GM06990 (cell line): ENCODE data around the gene VSX1.

Experiments used
- DNase-seq: peaks from one replicate; pipeline ENCODE4 v3.0.0-alpha.2; 2011; ENCODE audit not compliant: insufficient read length; ENCODE audit errors: extremely low read depth
- H3K27me3 ChIP-seq: replicated peaks from 2 replicates; pipeline ENCODE4 v1.6.0; 2011; ENCODE audit warnings: low read length; ENCODE audit not compliant: control insufficient read depth, insufficient read depth
- H3K36me3 ChIP-seq: 2 replicates; pipeline ENCODE4 v1.5.1; 2011; ENCODE audit warnings: low read length; ENCODE audit not compliant: control insufficient read depth, insufficient read depth
- H3K4me3 ChIP-seq: replicated peaks from 2 replicates; pipeline ENCODE4 v1.5.1; 2011; ENCODE audit warnings: low read depth, mild to moderate bottlenecking, control low read depth, low read length
- TF ChIP-seq, protein P1 (sequence below): IDR thresholded peaks from 2 replicates; pipeline ENCODE4 v1.5.1; 2011; ENCODE audit warnings: low read length, control low read depth, mild to moderate bottlenecking, inconsistent platforms; ENCODE audit not compliant: insufficient read depth, poor library complexity, severe bottlenecking

VSX1 gene

DNA sequence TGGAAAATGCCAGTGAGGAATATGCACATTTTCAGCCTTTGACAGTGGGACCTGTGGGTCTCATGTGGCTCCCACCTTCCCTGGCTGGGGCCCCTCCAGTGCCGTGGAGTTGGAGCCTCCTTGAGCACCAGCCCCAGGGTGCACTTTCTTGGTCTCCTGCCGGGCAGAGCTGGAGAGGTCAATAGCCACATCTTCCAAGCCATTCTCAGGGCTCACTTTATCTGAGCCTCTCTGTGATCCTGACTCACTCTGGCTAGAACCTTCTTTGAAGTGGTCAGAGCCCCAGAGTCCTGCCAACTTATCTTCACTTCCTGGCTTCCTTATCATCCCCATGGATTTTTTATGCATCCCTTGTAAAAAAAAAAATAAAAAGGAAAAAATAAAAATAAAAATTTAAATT is 5.7 kb downstream of the VSX1 start:
- Histone ChIP-seq H3K4me3 (no peak overlapping the region), H3K27me3 (peaks cover 1% of the 10 kb centered on the region), H3K36me3 (no peaks in the 10 kb centered on the region)
- DNase-seq: no peak
- TF ChIP-seq, protein P1, sequence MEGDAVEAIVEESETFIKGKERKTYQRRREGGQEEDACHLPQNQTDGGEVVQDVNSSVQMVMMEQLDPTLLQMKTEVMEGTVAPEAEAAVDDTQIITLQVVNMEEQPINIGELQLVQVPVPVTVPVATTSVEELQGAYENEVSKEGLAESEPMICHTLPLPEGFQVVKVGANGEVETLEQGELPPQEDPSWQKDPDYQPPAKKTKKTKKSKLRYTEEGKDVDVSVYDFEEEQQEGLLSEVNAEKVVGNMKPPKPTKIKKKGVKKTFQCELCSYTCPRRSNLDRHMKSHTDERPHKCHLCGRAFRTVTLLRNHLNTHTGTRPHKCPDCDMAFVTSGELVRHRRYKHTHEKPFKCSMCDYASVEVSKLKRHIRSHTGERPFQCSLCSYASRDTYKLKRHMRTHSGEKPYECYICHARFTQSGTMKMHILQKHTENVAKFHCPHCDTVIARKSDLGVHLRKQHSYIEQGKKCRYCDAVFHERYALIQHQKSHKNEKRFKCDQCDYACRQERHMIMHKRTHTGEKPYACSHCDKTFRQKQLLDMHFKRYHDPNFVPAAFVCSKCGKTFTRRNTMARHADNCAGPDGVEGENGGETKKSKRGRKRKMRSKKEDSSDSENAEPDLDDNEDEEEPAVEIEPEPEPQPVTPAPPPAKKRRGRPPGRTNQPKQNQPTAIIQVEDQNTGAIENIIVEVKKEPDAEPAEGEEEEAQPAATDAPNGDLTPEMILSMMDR: no peak

- H3K36me3 ChIP-seq: no peaks in the 10 kb centered on the region
- no peak for DNase-seq
- TF ChIP-seq, protein P1: no peak
- H3K4me3 ChIP-seq: no peak overlapping the region
- peaks cover 2% of the 10 kb centered on the region for H3K27me3 ChIP-seq
Measured at GRCh38 chr20:25073544-25073943, 8.4 kb downstream of the VSX1 start.

DNA sequence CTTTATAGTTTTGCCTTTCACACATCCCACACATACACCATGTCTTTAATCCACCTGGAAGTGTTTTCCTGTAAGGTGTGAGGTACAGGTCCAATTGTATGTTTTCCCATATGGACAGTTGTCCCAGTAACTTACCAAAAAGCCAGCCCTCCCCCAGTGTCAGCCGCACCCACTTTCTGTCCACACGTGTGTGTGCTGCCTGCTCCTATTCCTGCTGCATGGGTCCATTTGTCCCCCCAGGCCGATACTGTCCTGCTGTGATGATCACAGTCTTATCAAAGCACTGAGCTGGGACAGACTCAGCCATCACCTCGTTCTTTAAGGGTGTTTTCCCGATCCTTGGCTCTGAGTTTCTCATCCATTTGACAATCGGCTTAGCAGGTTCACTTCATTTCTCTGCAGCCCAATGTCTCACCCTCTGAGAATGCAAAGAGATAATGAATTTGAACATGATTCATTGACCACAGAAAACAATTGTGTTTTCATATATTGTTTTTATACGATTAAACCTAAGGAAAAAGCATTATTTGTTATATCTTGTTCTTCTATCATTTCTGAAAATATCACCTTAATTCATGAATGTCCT is 9.6 kb downstream of the VSX1 start:
- TF ChIP-seq, protein P1: no peak
- no peak for DNase-seq
- H3K27me3 ChIP-seq: peaks cover 2% of the 10 kb centered on the region

DNA sequence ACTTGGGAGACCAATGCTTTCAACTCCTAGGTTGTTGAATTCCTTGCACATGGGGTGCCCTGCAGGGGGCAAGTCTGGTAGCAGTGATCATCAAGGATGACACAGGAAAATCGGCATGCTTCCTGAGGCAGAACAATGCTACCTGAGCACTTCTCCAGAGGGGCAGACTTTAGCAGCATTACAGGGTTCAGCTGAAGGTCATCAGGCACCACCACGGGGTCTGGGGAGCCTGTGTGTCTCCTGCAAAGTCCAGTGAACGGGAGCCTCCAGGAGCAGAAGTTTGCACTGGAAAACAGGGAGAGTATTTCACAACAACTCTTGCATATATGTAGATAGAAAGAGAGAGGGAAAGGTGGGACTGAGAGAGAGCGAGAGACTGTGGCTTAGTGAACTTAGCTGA is 10.2 kb downstream of the VSX1 start:
- TF ChIP-seq, protein P1: no peak
- no peak for DNase-seq
- Histone ChIP-seq H3K36me3 (no peaks in the 10 kb centered on the region), H3K4me3 (no peak overlapping the region), H3K27me3 (peaks cover 2% of the 10 kb centered on the region)

More for the DNA sequence above, 9.6 kb downstream of the VSX1 start:
- no peaks in the 10 kb centered on the region for H3K36me3 ChIP-seq
- no peak overlapping the region for H3K4me3 ChIP-seq

GRCh38 chr20:25070821-25071473 is 11.0 kb downstream of the VSX1 start:
- H3K27me3 ChIP-seq: peaks cover 2% of the 10 kb centered on the region
- TF ChIP-seq, protein P1: no peak
- no peak for DNase-seq
- H3K4me3 ChIP-seq: no peak overlapping the region
- no peaks in the 10 kb centered on the region for H3K36me3 ChIP-seq
